ENCODE measurements around the gene HPS5.
"Not testable (repeated sequence)": the region's sequence is repeated elsewhere in the genome, so short reads cannot be mapped to it uniquely, and the experiment has no call there.

The HPS5 gene

DNA sequence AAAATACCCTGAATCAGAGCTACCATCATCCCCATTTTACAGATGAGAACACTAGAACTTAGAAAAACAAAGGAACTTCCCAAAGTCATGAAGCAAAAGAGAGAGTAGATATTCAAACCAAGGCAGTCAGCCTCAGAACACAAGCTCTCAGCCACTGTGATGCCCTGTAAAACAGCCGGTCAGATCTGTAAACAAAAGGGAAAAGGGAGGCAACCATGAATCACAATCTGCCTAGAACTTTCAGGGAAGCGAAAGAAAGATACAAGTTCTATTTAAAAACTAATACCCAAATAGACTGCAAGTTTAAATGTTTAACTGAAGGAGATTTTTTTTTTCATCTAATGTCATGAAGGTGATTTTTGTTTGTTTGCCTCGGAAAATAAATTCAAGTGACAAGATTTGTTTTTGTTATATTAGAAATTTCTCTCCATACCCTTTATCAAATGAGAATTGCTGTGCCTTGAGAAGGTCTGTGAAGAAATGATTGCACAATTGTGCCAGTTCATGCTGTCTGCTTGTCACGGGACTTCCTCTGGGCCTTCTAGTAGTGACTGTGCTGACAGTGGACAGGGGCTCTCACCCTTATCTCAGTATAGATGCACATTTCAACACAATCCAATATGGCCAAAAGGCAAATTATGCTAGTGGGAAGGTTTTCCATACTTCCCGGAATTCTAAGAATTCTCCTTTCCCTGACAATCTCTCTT is 44.2 kb downstream of the HPS5 start:
- DNase-seq (ENCODE audit: low spot score): no peak

DNA sequence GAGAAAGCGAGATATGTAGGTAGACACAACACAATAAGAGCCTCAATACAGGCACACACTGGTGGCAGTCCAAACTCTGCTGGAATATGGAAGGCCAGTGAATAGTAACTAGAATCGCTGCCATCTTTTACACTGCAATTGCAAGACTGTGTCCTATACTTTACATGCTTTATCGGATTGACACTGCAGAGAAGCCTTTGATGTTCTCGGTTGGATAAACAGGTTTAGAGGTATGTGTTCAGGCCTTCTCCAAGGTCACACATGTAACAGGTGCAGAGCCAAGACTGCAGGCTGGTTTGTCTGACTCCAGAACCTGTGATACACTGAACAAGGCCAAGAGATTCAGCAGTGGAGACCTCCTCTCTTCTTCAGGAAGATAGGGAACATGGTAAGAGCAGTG is 50.7 kb downstream of the HPS5 start:
- DNase-seq (ENCODE audit: low spot score): no peak

DNA sequence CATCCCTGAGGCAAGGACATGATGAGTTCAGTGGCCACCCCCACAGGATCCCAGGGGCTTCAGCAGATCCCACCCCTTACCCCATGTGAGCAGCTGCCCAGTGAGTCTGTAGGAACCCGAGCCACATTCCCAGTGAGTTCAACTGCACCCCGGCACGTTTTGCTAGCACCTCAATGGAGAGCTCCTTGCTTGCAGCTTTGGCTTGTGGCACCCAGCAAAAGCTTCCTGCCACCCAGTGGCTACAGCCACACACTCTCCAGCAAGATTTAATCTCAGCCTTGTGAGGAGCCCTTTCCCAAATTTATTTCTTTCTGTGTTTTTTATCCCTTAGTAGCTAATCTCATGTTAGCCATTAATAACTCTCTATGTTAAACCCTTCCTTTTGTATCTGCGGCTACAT is 51.8 kb downstream of the HPS5 start:
- no peak for DNase-seq (ENCODE audit: low spot score)

DNA sequence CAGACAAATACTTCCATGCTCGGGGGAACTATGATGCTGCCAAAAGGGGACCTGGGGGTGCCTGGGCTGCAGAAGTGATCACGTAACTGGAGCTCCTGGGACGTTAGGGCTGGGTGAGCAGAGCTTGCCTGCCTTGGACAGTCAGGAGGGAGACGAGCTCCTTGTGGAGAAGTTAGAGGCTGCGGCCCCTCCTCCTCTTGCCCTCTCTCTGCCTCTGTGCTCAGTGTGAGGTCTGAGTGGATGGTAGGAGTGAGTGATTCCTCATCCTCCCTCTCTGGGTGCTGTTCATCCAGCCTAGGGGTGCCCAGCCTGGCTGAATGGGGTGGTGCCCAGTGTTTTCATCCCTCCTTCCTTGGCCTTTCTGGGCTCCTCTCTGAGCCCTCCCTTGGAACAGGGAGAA is 52.7 kb downstream of the HPS5 start:
- not testable (repeated sequence) for DNase-seq (ENCODE audit: low spot score)

- DNase-seq (ENCODE audit: low spot score): not testable (repeated sequence)
Measured at GRCh38 chr11:18267335-18268133, 54.4 kb downstream of the HPS5 start.

DNA sequence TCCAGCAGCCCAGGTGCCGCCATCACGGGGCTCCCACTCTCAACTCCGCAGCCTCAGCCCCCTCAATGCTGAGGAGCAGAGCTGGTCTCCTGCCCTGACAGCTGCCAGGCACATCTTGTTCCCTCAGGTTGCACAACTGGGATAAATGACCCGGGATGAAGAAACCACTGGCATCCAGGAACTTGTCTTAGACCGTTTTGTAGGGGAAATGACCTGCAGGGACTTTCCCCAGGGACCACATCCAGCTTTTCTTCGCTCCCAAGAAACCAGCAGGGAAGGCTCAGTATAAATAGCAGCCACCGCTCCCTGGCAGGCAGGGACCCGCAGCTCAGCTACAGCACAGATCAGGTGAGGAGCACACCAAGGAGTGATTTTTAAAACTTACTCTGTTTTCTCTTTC is 56.0 kb downstream of the HPS5 start, which contains the start of gene SAA1:
SAA1 (plus strand) TSS at position 316 of the 400 bp plus-strand sequence. CDS start 624 bp downstream, outside the sequence.
- DNase-seq (ENCODE audit: low spot score): no peak

GRCh38 chr11:18264677-18265555 is 57.0 kb downstream of the HPS5 start:
- no peak for DNase-seq (ENCODE audit: low spot score)

GRCh38 chr11:18264035-18264434 is 57.9 kb downstream of the HPS5 start:
- DNase-seq (ENCODE audit: low spot score): no peak

DNA sequence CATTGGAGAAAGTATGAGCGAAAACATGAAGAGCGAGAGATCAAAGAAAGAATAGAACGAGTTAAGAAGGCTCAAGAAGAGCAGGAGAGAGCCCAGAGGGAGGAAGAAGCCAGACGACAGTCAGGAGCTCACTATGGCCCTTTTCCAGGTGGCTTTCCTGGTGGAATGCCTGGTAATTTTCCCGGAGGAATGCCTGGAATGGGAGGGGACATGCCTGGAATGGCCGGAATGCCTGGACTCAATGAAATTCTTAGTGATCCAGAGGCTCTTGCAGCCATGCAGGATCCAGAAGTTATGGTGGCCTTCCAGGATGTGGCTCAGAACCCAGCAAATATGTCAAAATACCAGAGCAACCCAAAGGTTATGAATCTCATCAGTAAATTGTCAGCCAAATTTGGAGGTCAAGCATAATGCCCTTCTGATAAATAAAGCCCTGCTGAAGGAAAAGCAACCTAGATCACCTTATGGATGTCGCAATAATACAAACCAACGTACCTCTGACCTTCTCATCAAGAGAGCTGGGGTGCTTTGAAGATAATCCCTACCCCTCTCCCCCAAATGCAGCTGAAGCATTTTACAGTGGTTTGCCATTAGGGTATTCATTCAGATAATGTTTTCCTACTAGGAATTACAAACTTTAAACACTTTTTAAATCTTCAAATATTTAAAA is 59.1 kb downstream of the HPS5 start:
- DNase-seq (ENCODE audit: low spot score): not testable (repeated sequence)

DNA sequence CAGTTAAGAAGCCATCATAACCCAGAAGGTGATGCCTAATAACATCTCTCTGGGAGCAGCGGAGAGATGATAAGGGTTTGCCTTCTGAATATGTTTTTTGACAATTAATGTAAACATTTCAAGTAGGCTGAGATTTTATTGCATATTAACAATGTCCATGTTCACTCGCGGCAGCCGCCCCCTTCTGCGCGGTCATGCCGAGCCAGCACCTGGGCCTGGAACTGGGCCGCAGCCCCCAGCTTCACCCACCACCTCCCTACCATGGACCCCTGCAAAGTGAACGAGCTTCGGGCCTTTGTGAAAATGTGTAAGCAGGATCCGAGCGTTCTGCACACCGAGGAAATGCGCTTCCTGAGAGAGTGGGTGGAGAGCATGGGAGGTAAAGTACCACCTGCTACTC is 60.2 kb downstream of the HPS5 start:
- no peak for DNase-seq (ENCODE audit: low spot score)

GRCh38 chr11:18259259-18259658 is 62.7 kb downstream of the HPS5 start:
- DNase-seq (ENCODE audit: low spot score): no peak

- DNase-seq (ENCODE audit: low spot score): no peak
Measured at GRCh38 chr11:18254781-18255361, 67.1 kb downstream of the HPS5 start.

DNA sequence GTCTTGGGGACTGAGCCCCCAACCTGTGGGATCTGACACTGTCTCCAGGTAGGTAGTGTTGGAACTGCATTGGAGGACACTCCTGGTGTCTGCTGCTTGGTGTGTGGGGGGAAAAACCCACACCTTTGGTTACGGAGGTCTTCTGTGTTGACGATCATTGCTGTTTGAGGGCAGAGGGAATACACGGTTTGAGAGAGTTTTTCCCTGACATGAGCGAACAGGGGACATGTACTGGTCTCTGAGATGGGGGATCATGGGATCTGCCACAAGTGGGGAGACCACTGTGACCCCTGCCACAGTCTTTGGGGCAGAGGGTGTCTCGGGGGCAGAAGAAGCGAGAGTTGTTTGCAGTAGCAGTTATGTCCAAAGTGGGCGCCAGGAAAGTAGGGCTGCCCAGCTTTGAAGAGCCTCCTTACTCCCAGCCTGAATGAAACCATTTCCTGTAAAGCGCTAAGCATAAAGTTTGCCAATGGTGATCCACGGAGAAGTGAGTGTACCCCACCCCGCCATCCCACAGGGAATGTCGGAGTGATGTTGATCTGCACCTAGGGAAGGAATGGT is 68.1 kb downstream of the HPS5 start:
- DNase-seq (ENCODE audit: low spot score): no peak

DNA sequence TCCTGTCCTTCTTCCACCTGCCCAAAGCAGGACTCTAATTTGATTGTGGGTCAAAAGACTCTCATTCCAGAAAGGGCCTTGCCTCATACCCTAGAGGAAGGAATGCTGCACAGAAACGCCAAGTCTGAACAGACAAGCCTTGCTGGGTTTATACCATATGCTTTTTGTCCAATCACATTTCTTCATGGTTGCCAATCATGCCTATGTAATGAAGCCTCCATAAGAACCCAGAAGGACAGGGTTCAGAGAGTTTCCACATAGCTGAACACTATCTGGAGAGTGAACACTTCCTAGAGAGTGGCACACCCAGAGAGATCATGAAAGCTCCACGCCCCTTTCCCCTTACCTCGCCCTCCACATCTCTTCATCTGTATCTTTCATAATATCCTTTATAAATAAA is 68.7 kb downstream of the HPS5 start:
- DNase-seq (ENCODE audit: low spot score): no peak

DNA sequence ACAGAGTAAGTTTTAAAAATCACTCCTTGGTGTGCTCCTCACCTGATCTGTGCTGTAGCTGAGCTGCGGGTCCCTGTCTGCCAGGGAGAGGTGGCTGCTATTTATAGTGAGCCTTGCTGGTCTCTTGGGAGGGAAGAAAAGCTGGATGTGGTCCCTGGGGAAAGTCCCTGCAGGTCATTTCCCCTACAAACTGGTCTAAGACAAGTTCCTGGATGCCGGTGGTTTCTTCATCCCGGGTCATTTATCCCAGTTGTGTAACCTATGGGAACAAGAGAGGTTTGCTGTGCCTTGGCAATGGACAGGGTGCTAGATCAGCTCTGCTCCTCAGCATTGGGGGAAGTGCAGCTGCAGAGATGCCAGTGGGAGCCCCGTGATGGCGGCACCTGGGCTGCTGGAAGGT is 73.4 kb downstream of the HPS5 start, which contains the start of gene SAA2:
SAA2 (minus strand) TSS at position 108 of the 400 bp plus-strand sequence. CDS start 657 bp downstream, outside the sequence.
- DNase-seq (ENCODE audit: low spot score): no peak

GRCh38 chr11:18247191-18247581 is 74.8 kb downstream of the HPS5 start:
- not testable (repeated sequence) for DNase-seq (ENCODE audit: low spot score)

DNA sequence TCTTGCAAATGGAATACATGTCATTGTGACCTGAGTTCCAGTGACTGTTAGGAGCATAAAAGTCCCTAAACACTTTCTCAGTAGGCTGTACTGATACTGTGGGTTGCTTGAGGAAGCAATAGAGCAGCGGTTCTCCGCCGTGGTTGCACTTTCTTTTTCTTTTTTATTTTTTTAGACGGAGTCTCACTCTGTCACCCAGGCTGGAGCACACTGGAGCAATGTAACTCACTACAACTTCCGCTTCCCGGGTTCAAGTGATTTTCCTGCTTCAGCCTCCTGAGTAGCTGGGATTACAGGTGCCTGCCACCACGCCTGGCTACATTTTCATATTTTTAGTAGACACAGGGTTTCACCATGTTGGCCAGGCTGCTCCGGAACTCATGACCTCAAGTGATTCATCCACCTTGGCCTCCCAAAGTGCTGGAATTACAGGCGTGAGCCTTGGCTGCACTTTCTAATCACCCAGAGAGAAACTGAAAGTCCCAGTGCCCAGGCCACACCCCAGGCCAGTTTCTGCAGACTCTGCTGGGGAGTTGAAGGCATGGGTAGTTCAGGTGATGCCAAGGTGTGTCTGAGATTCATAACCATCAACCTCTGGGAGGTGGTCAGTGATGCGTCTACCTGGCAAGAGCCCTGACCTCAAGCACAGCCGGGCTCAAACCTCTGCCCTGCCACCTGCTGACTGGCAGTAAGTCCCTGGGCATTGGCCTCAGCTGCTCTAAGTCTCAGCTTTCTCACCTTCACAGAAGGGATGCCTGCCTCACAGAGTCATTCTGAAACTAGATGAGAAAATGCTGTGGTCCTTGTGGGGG is 75.4 kb downstream of the HPS5 start:
- not testable (repeated sequence) for DNase-seq (ENCODE audit: low spot score)

GRCh38 chr11:18245396-18245795 is 76.5 kb downstream of the HPS5 start:
- no peak for DNase-seq (ENCODE audit: low spot score)

- DNase-seq (ENCODE audit: low spot score): peak; percentile 76
Measured at GRCh38 chr11:18243783-18244362, 78.1 kb downstream of the HPS5 start.

GRCh38 chr11:18239655-18240054 is 82.3 kb downstream of the HPS5 start:
- no peak for DNase-seq (ENCODE audit: low spot score)
